H1 (cell line): ENCODE measurements around the gene MORN4. TPM values are rescaled to one million over a fixed set of nuclear protein-coding genes. Genes with fewer than 3 reads are reported as not detected.

Source experiments
- CTCF ChIA-PET: fragments of 300-600 bp; sonication (Branson Sonifier 250); formaldehyde crosslinking; loops from one replicate; lab custom pipeline; 2021; ENCODE audit not compliant: partially characterized antibody; lab: Charles Lee
- POLR2A ChIA-PET: fragments of 300-600 bp; sonication (Branson Sonifier 250); formaldehyde crosslinking; loops from one replicate; lab custom pipeline; 2021; ENCODE audit warnings: inconsistent platforms; ENCODE audit not compliant: partially characterized antibody; lab: Charles Lee
- DNase-seq, 2 experiments: peaks; one replicate each; pipeline versions ENCODE4 v3.0.0 to v3.0.0-alpha.2; 2010 to 2022; ENCODE audit warnings: low spot score in 2 of 2, low read depth in 1 of 2, mixed read lengths in 1 of 2
- FAIRE-seq: peaks from 2 replicates; lab custom pipeline; 2011; peaks lifted over from hg19 to GRCh38; lab: Jason Lieb, UNC
- H2AFZ ChIP-seq: 2 replicates; pipeline ENCODE4 v1.8.1; 2012; ENCODE audit warnings: low read length, inconsistent platforms
- H2AK5ac ChIP-seq: 2 replicates; pipeline ENCODE4 v1.6.1; 2013; ENCODE audit warnings: low read depth, low read length
- H2BK120ac ChIP-seq: replicated peaks from 2 replicates; pipeline ENCODE3; 2013; ENCODE audit warnings: low read depth, low read length, inconsistent platforms
- H2BK12ac ChIP-seq: 2 replicates; pipeline ENCODE4 v1.6.1; 2013; ENCODE audit warnings: low read depth, low read length
- H2BK15ac ChIP-seq: 2 replicates; pipeline ENCODE4 v1.6.1; 2013; ENCODE audit warnings: low read length
- H2BK20ac ChIP-seq: 2 replicates; pipeline ENCODE4 v1.6.1; 2013; ENCODE audit warnings: low read length
- H2BK5ac ChIP-seq: 2 replicates; pipeline ENCODE4 v1.6.1; 2013; ENCODE audit warnings: low read depth, low read length
- H3K14ac ChIP-seq: 2 replicates; pipeline ENCODE4 v1.6.1; 2013; ENCODE audit warnings: inconsistent platforms; ENCODE audit not compliant: insufficient read length
- H3K18ac ChIP-seq: 2 replicates; pipeline ENCODE4 v1.6.1; 2013; ENCODE audit warnings: low read length; ENCODE audit errors: extremely low read depth
- H3K23ac ChIP-seq: 2 replicates; pipeline ENCODE4 v1.6.1; 2013; ENCODE audit warnings: inconsistent platforms; ENCODE audit not compliant: insufficient read length
- H3K23me2 ChIP-seq: 2 replicates; pipeline ENCODE4 v1.6.1; 2013; ENCODE audit warnings: low read depth, low read length
- H3K27ac ChIP-seq: 2 replicates; pipeline ENCODE4 v1.6.1; 2011; ENCODE audit warnings: low read depth, low read length, inconsistent platforms
- H3K27me3 ChIP-seq, 4 experiments: replicated peaks in 1 of 4; 1 replicate in 1 of 4; 2 replicates in 3 of 4; pipeline versions ENCODE4 v1.6.1 to v1.8.1; 2011 to 2013; ENCODE audit warnings: low read length in 3 of 4, mild to moderate bottlenecking in 3 of 4, inconsistent platforms in 2 of 4, mixed read lengths in 2 of 4, moderate library complexity in 1 of 4; ENCODE audit not compliant: control insufficient read depth in 3 of 4, insufficient read depth in 3 of 4; ENCODE audit errors: extremely low read depth in 1 of 4
- H3K36me3 ChIP-seq, 4 experiments: 2 replicates each; pipeline versions ENCODE4 v1.6.1 to v1.8.1; 2011 to 2013; ENCODE audit warnings: mild to moderate bottlenecking in 4 of 4, low read length in 3 of 4, moderate library complexity in 2 of 4, control low read depth in 1 of 4, inconsistent platforms in 1 of 4; ENCODE audit not compliant: insufficient read depth in 4 of 4, control insufficient read depth in 2 of 4
- H3K4ac ChIP-seq: replicated peaks from 2 replicates; pipeline ENCODE3; 2013; ENCODE audit warnings: low read length, low read depth, mixed read lengths, inconsistent platforms; ENCODE audit not compliant: insufficient read length
- H3K4me1 ChIP-seq, 4 experiments: replicated peaks in 1 of 4; 1 replicate in 1 of 4; 2 replicates in 3 of 4; pipeline versions ENCODE4 v1.6.1 to v1.8.1; 2011 to 2013; ENCODE audit warnings: low read length in 3 of 4, inconsistent platforms in 2 of 4, mixed read lengths in 1 of 4; ENCODE audit not compliant: insufficient read depth in 4 of 4, control insufficient read depth in 3 of 4
- H3K4me2 ChIP-seq, 2 experiments: 2 replicates each; pipeline versions ENCODE4 v1.6.1 to v1.8.1; 2011 to 2013; ENCODE audit warnings: low read depth in 2 of 2, low read length in 2 of 2, control low read depth in 1 of 2, inconsistent platforms in 1 of 2, mild to moderate bottlenecking in 1 of 2; ENCODE audit not compliant: insufficient read depth in 1 of 2
- H3K4me3 ChIP-seq, 4 experiments: fragments of 200-600, 300-600 bp in 1 of 4; sonication (generic), shearing (Covaris generic), sonication (Bioruptor Twin) in 1 of 4; 2 replicates each; pipeline versions ENCODE4 v1.5.1 to v1.8.1; 2011 to 2016; ENCODE audit warnings: low read length in 4 of 4, low read depth in 3 of 4, control low read depth in 2 of 4, inconsistent platforms in 2 of 4, mild to moderate bottlenecking in 2 of 4, mixed read lengths in 1 of 4, moderate library complexity in 1 of 4; ENCODE audit not compliant: insufficient read depth in 2 of 4; ENCODE audit errors: extremely low read depth in 1 of 4
- H3K56ac ChIP-seq: replicated peaks from 2 replicates; pipeline ENCODE3; 2013; ENCODE audit warnings: low read depth, mild to moderate bottlenecking, mixed read lengths, low read length, inconsistent platforms; ENCODE audit not compliant: insufficient read length
- H3K79me1 ChIP-seq: 2 replicates; pipeline ENCODE4 v1.6.1; 2013; ENCODE audit warnings: low read depth, low read length, control low read depth
- H3K79me2 ChIP-seq, 2 experiments: 2 replicates each; pipeline versions ENCODE4 v1.6.1 to v1.8.1; 2012 to 2013; ENCODE audit warnings: low read length in 2 of 2, mild to moderate bottlenecking in 2 of 2, inconsistent platforms in 1 of 2; ENCODE audit not compliant: insufficient read depth in 2 of 2, control insufficient read depth in 1 of 2
- H3K9ac ChIP-seq, 4 experiments: replicated peaks in 1 of 4; 1 replicate in 1 of 4; 2 replicates in 3 of 4; pipeline versions ENCODE4 v1.6.1 to v1.8.1; 2011 to 2013; ENCODE audit warnings: low read depth in 3 of 4, low read length in 3 of 4, control low read depth in 2 of 4, mild to moderate bottlenecking in 2 of 4, moderate library complexity in 2 of 4, inconsistent platforms in 1 of 4; ENCODE audit errors: extremely low read depth in 1 of 4
- H3K9me3 ChIP-seq, 2 experiments: 2 replicates each; pipeline versions ENCODE4 v1.6.1 to v1.8.1; 2012 to 2013; ENCODE audit warnings: mild to moderate bottlenecking in 2 of 2, moderate library complexity in 2 of 2, control low read depth in 1 of 2, inconsistent platforms in 1 of 2, low read depth in 1 of 2, low read length in 1 of 2, mixed read lengths in 1 of 2; ENCODE audit not compliant: insufficient read depth in 2 of 2
- H4K20me1 ChIP-seq, 2 experiments: replicated peaks in 1 of 2; 2 replicates each; pipeline versions ENCODE3 to v1.8.1; 2011 to 2013; ENCODE audit warnings: inconsistent platforms in 2 of 2, low read length in 2 of 2, mild to moderate bottlenecking in 1 of 2; ENCODE audit not compliant: insufficient read depth in 2 of 2, control insufficient read depth in 1 of 2
- H4K5ac ChIP-seq: 2 replicates; pipeline ENCODE4 v1.6.1; 2013; ENCODE audit warnings: low read length, low read depth, mixed read lengths, inconsistent platforms; ENCODE audit not compliant: insufficient read length
- H4K8ac ChIP-seq: 2 replicates; pipeline ENCODE4 v1.8.0; 2013; ENCODE audit warnings: mild to moderate bottlenecking, moderate library complexity, low read length, inconsistent platforms; ENCODE audit not compliant: insufficient read depth; ENCODE audit errors: extremely low read depth
- H4K91ac ChIP-seq: replicated peaks from 2 replicates; pipeline ENCODE3; 2013; ENCODE audit warnings: low read length, mixed read lengths, inconsistent platforms; ENCODE audit not compliant: insufficient read length
- ASH2L ChIP-seq: fragments of 200-600, 300-600 bp; sonication (generic); IDR thresholded peaks from one replicate; pipeline ENCODE4 v1.7.1; 2017; ENCODE audit warnings: low read length
- BRCA1 ChIP-seq: IDR thresholded peaks from 2 replicates; pipeline ENCODE4 v1.6.1; 2012; ENCODE audit warnings: low read depth, low read length, improper control_type of control experiment
- EZH2 ChIP-seq: fragments of 200-600 bp; sonication (generic); IDR thresholded peaks from 2 replicates; pipeline ENCODE4 v1.7.1; 2012; ENCODE audit warnings: low read depth, mild to moderate bottlenecking, moderate library complexity, low read length, inconsistent platforms; ENCODE audit not compliant: severe bottlenecking
- FOSL1 ChIP-seq: IDR thresholded peaks from 2 replicates; pipeline ENCODE4 v1.6.1; 2011; ENCODE audit warnings: mild to moderate bottlenecking, low read depth, low read length, moderate library complexity; ENCODE audit not compliant: insufficient read depth
- GABPA ChIP-seq: IDR thresholded peaks from 2 replicates; pipeline ENCODE4 v1.6.1; 2011; ENCODE audit warnings: mild to moderate bottlenecking, low read length, moderate library complexity, borderline replicate concordance; ENCODE audit not compliant: insufficient read depth
- GTF2F1 ChIP-seq: IDR thresholded peaks from 2 replicates; pipeline ENCODE4 v1.6.1; 2012; ENCODE audit warnings: low read depth, low read length, improper control_type of control experiment, borderline replicate concordance
- KDM1A ChIP-seq: fragments of 200-600, 300-600 bp; sonication (generic); IDR thresholded peaks from 2 replicates; pipeline ENCODE4 v1.7.1; 2016; ENCODE audit warnings: mild to moderate bottlenecking, low read length, borderline replicate concordance
- RFX5 ChIP-seq: IDR thresholded peaks from 2 replicates; pipeline ENCODE4 v1.6.1; 2011; ENCODE audit warnings: low read depth, low read length, improper control_type of control experiment, borderline replicate concordance
- SIN3A ChIP-seq, 2 experiments: IDR thresholded peaks in 1 of 2; conservative IDR thresholded peaks in 1 of 2; 2 replicates each; pipeline ENCODE4 v1.6.1; 2011 to 2012; ENCODE audit warnings: low read length in 2 of 2, improper control_type of control experiment in 1 of 2, low read depth in 1 of 2, mild to moderate bottlenecking in 1 of 2
- WGBS, 2 experiments: shearing (Covaris generic) in 1 of 2; methylation state at CpG; one replicate each; pipeline versions ENCODE4 v1.1.6 to v1.1.7; 2013 to 2015; ENCODE audit warnings: low lambda C conversion rate in 2 of 2, mixed read lengths in 2 of 2, inconsistent platforms in 1 of 2, low coverage in 1 of 2, missing lambda C conversion rate in 1 of 2; ENCODE audit not compliant: insufficient replicate concordance in 2 of 2, insufficient coverage in 1 of 2, insufficient read length in 1 of 2; ENCODE audit errors: extremely low coverage in 1 of 2, missing lambda C conversion rate in 1 of 2; 5-methylcytosine and 5-hydroxymethylcytosine counted together
- polyA plus RNA-seq, 7 experiments: library from polyadenylated mRNA; depleted of rRNA in 3 of 7; stranded (reverse) in 5 of 7; unstranded in 2 of 7; fragments of >200 nt in 5 of 7; fragments of 200-250 nt in 2 of 7; gene quantifications; 1 replicate in 5 of 7; 2 replicates in 1 of 7; 4 replicates in 1 of 7; pipeline versions ENCODE4 v1.2.1 to v1.2.3, GENCODE V29; 2011 to 2013; ENCODE audit warnings: missing spikeins in 2 of 7, mixed read lengths in 2 of 7
- total RNA-seq: library from RNA; stranded (reverse); fragmentation: NEBNext Ultra II Directional; extraction: Animal tissue kit (Norgen Biotek cat#: 25700); gene quantifications from 2 replicates; pipeline ENCODE4 v1.2.1, GENCODE V29; 2021

MORN4 gene
- total and polyA plus RNA-seq, 2 of the 8 experiments (the other 6 are each of a cell fraction or from before 2014, with no cell fraction given) = 13.6 to 22.0 TPM

- Histone ChIP-seq H2BK120ac (no peak overlapping the region), H3K79me1 (no peaks in the 10 kb centered on the region), H3K9ac (no peak overlapping the region), H2AK5ac (no peak overlapping the region), H3K27ac (no peak overlapping the region), H2BK12ac (no peak overlapping the region), H3K4ac (no peak overlapping the region), H3K23ac (no peak overlapping the region), H4K20me1 (no peaks in the 10 kb centered on the region), H2BK15ac (0 out of 2 replicates have a peak overlapping the region, but pooled peaks have one; percentile 25), H2AFZ (no peak overlapping the region; the same call in 1 of the 2 replicates), H3K36me3 (no peaks in the 10 kb centered on the region), H3K18ac (no peak overlapping the region), H3K27me3 (no peaks in the 10 kb centered on the region; a peak in 1 of 7 replicates), H3K4me3 (no peak overlapping the region), H4K91ac (no peak overlapping the region), H3K79me2 (no peaks in the 10 kb centered on the region), H4K8ac (no peak overlapping the region), H3K4me2 (no peak overlapping the region), H3K14ac (no peak overlapping the region), H2BK20ac (no peak overlapping the region), H4K5ac (no peak overlapping the region), H3K23me2 (no peaks in the 10 kb centered on the region), H3K56ac (no peak overlapping the region), H3K4me1 (peaks cover 0 to 6% (median 2%) of the 10 kb centered on the region in 4 experiments; a peak in 2 of 7 replicates), H2BK5ac (no peak overlapping the region), H3K9me3 (no peaks in the 10 kb centered on the region)
- no peak for DNase-seq
- no peak for FAIRE-seq
- 90% methylated on average over 9 of the region's 9 CpGs; no CpG with 5 or more reads in 1 of the 2 experiments for WGBS, 2 experiments
- CTCF ChIA-PET = interaction anchor here (0.8 to 9.5 kb wide), 8 partner anchors 7 to 116 kb away, joined by 3 to 108 read pairs (median 4); partner anchors contain the start of genes ANKRD2 and C10orf62
- POLR2A ChIA-PET = interaction anchor here (1.7 kb wide), 1 partner anchor 9 kb away, joined by 8 read pairs; the partner anchor contains the start of gene ANKRD2
- TF ChIP-seq EZH2 (no peak), ASH2L (no peak), RFX5 (no peak), FOSL1 (no peak), BRCA1 (no peak), GTF2F1 (no peak), GABPA (no peak), SIN3A (conservative IDR thresholded peaks at IDR 0.05 in 1 of 2, IDR thresholded peaks at IDR 0.05 in 1 of 2; ENCODE audit: low read depth in 1 of 2, low read length in 2 of 2) (no peak), KDM1A (no peak)
Measured at GRCh38 chr10:97580421-97581367, 52.6 kb downstream of the MORN4 start.
